Neural progenitor cell (in vitro differentiated cells): ENCODE data around the gene PHLPP1. TPM values are rescaled to one million over a fixed set of nuclear protein-coding genes. Genes with fewer than 3 reads are reported as not detected.
A peak's percentile ranks its signal among the peaks of the same experiment; 100 is the strongest.

ENCODE experiments used
- DNase-seq: peaks from one replicate; pipeline ENCODE4 v3.0.0-alpha.2; 2016; ENCODE audit warnings: low spot score
- H2AFZ ChIP-seq: fragments of 200-600 bp; sonication (generic); replicated peaks from 2 replicates; pipeline ENCODE4 v1.6.1; 2016; ENCODE audit warnings: antibody characterized with exemption
- H3F3A ChIP-seq: fragments of 200-600 bp; sonication (generic); 2 replicates; pipeline ENCODE4 v1.6.1; 2016; ENCODE audit warnings: antibody characterized with exemption, low read depth
- H3K27ac ChIP-seq: fragments of 200-600 bp; sonication (generic); 2 replicates; pipeline ENCODE4 v1.5.1; 2016; ENCODE audit warnings: mild to moderate bottlenecking
- H3K27me3 ChIP-seq: fragments of 200-600 bp; sonication (generic); 2 replicates; pipeline ENCODE4 v1.6.1; 2016; ENCODE audit warnings: mild to moderate bottlenecking, moderate library complexity
- H3K36me3 ChIP-seq: fragments of 200-600 bp; sonication (generic); 2 replicates; pipeline ENCODE4 v1.5.1; 2016
- H3K4me1 ChIP-seq: fragments of 200-600 bp; sonication (generic); 2 replicates; pipeline ENCODE4 v1.6.1; 2016; ENCODE audit warnings: mixed run types
- H3K4me2 ChIP-seq: fragments of 200-600 bp; sonication (generic); 2 replicates; pipeline ENCODE4 v1.6.1; 2016
- H3K4me3 ChIP-seq: fragments of 200-600 bp; sonication (generic); 2 replicates; pipeline ENCODE4 v1.5.1; 2016
- H3K79me2 ChIP-seq: fragments of 200-600 bp; sonication (generic); 2 replicates; pipeline ENCODE4 v1.6.1; 2016; ENCODE audit warnings: low read depth
- H3K9ac ChIP-seq: fragments of 200-600 bp; sonication (generic); 2 replicates; pipeline ENCODE4 v1.6.1; 2016
- H3K9me3 ChIP-seq: fragments of 200-600 bp; sonication (generic); 2 replicates; pipeline ENCODE4 v1.5.1; 2016; ENCODE audit warnings: low read depth
- H4K20me1 ChIP-seq: fragments of 200-600 bp; sonication (generic); 2 replicates; pipeline ENCODE4 v1.6.1; 2016; ENCODE audit warnings: low read depth
- H3K27ac Mint-ChIP-seq: 3 replicates; pipeline ENCODE4 v1.8.0; 2021; ENCODE audit warnings: mixed read lengths
- H3K27me3 Mint-ChIP-seq: 2 replicates; pipeline ENCODE4 v1.8.0; 2022; ENCODE audit warnings: low read depth, mild to moderate bottlenecking, inconsistent platforms, moderate library complexity, mixed read lengths; ENCODE audit not compliant: insufficient read depth
- H3K36me3 Mint-ChIP-seq: 3 replicates; pipeline ENCODE4 v1.8.0; 2021; ENCODE audit warnings: mixed read lengths
- H3K4me1 Mint-ChIP-seq: 3 replicates; pipeline ENCODE4 v1.8.0; 2021; ENCODE audit warnings: mixed read lengths
- H3K4me3 Mint-ChIP-seq: 3 replicates; pipeline ENCODE4 v1.8.0; 2021; ENCODE audit warnings: mild to moderate bottlenecking, moderate library complexity, mixed read lengths
- H3K9me3 Mint-ChIP-seq: 3 replicates; pipeline ENCODE4 v1.8.0; 2020; ENCODE audit warnings: mixed read lengths
- EZH2 ChIP-seq: fragments of 200-600 bp; sonication (generic); IDR thresholded peaks from 2 replicates; pipeline ENCODE4 v1.6.1; 2017; ENCODE audit warnings: antibody characterized with exemption, mild to moderate bottlenecking, moderate library complexity
- EZH2phosphoT487 ChIP-seq: fragments of 200-600 bp; sonication (generic); IDR thresholded peaks from 2 replicates; pipeline ENCODE4 v1.6.1; 2017; ENCODE audit warnings: antibody characterized with exemption
- total RNA-seq: library from RNA; depleted of rRNA; stranded (reverse); fragments of >200 nt; gene quantifications from 2 replicates; pipeline ENCODE4 v1.2.3, GENCODE V29; 2015; ENCODE audit warnings: low replicate concordance
- TF ChIP-seq, protein P1 (sequence below): fragments of 200-600 bp; sonication (generic); IDR thresholded peaks from 2 replicates; pipeline ENCODE4 v1.5.1; 2017; ENCODE audit warnings: antibody characterized with exemption, mild to moderate bottlenecking

The PHLPP1 gene
- total RNA-seq, 1 donor from 2014 or later = 20.8 TPM

DNA sequence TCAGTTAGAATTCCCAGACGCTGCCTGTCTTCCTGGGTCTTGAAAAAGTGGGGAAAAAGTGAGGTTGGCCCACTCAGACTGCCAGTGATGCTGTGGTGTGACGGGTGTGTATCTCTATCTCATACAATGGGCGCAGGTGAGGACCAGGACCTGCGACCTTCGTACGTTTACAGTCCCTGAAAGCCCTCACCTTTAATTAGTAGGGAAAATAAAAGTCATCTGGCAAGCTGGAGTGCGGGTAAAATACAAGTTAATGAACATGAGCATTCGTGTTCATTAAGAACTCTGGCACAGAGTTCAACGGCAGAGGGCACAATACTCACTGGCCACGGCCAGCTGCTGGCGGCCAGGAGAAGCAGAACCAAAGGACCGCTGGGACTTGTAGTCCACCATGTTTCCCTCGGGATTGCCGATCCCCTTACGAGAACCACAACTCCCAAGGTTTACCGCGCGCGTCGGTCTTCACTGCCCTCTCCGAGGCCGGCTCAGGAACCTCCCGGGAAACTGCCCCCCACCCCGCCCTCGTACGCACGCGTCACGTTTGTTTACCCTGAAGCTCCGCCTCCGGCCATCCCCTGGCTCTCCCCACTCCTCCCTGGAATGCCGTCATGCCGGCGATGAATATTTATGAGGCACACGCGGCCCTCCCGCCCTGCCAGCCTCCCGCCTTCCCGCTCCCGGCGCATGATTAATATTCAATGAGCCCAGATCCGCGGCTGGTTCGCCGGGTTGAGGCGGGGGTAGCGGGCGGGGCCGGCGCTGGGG is 488 bp upstream of the PHLPP1 start:
- H2AFZ ChIP-seq = peak overlapping the region; percentile 69

GRCh38 chr18:62715759-62716615 is 646 bp downstream of the PHLPP1 start:
- H3K27ac Mint-ChIP-seq = no peak overlapping the region
- H3K79me2 ChIP-seq = peaks cover 50% of the 10 kb centered on the region
- no peaks in the 10 kb centered on the region for H3K36me3 ChIP-seq
- peaks cover 2% of the 10 kb centered on the region for H3K9me3 Mint-ChIP-seq
- peak overlapping the region; percentile 73 for H3K9ac ChIP-seq
- peaks cover 28% of the 10 kb centered on the region for H3K4me1 Mint-ChIP-seq
- H3K4me3 Mint-ChIP-seq = peak overlapping the region; percentile 79
- no peaks in the 10 kb centered on the region for H3K9me3 ChIP-seq
- no peak overlapping the region for H2AFZ ChIP-seq
- peak; percentile 74 for DNase-seq
- H3K4me1 ChIP-seq = peaks cover 27% of the 10 kb centered on the region
- H3K4me3 ChIP-seq = peak overlapping the region; percentile 68
- H3K27me3 ChIP-seq = no peaks in the 10 kb centered on the region
- peak overlapping the region; percentile 95 for H3K4me2 ChIP-seq
- H4K20me1 ChIP-seq = peaks cover 42% of the 10 kb centered on the region
- no peaks in the 10 kb centered on the region for H3K36me3 Mint-ChIP-seq
- peak overlapping the region; percentile 96 for H3K27ac ChIP-seq
- TF ChIP-seq EZH2phosphoT487 = no peak
- TF ChIP-seq EZH2 = no peak
- TF ChIP-seq, protein P1, sequence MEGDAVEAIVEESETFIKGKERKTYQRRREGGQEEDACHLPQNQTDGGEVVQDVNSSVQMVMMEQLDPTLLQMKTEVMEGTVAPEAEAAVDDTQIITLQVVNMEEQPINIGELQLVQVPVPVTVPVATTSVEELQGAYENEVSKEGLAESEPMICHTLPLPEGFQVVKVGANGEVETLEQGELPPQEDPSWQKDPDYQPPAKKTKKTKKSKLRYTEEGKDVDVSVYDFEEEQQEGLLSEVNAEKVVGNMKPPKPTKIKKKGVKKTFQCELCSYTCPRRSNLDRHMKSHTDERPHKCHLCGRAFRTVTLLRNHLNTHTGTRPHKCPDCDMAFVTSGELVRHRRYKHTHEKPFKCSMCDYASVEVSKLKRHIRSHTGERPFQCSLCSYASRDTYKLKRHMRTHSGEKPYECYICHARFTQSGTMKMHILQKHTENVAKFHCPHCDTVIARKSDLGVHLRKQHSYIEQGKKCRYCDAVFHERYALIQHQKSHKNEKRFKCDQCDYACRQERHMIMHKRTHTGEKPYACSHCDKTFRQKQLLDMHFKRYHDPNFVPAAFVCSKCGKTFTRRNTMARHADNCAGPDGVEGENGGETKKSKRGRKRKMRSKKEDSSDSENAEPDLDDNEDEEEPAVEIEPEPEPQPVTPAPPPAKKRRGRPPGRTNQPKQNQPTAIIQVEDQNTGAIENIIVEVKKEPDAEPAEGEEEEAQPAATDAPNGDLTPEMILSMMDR = no peak
- peaks cover 2% of the 10 kb centered on the region for H3K27me3 Mint-ChIP-seq
- H3F3A ChIP-seq = peaks cover 5% of the 10 kb centered on the region

More for the DNA sequence above, 488 bp upstream of the PHLPP1 start:
- Mint-ChIP-seq H3K4me1 (peaks cover 18% of the 10 kb centered on the region), H3K4me3 (peak overlapping the region; percentile 87), H3K27me3 (peaks cover 2% of the 10 kb centered on the region), H3K9me3 (peaks cover 2% of the 10 kb centered on the region), H3K27ac (peak overlapping the region; percentile 97), H3K36me3 (no peaks in the 10 kb centered on the region)
- peak; percentile 100 for DNase-seq
- H3K4me3 ChIP-seq = peak overlapping the region; percentile 67
- H3F3A ChIP-seq = peaks cover 5% of the 10 kb centered on the region
- H3K36me3 ChIP-seq = no peaks in the 10 kb centered on the region
- no peak overlapping the region for H3K9ac ChIP-seq
- peak overlapping the region; percentile 69 for H3K4me2 ChIP-seq
- TF ChIP-seq, protein P1 = peak; percentile 77
- no peak for TF ChIP-seq EZH2
- no peaks in the 10 kb centered on the region for H3K9me3 ChIP-seq
- H3K27me3 ChIP-seq = no peaks in the 10 kb centered on the region
- peaks cover 16% of the 10 kb centered on the region for H3K4me1 ChIP-seq
- peaks cover 31% of the 10 kb centered on the region for H4K20me1 ChIP-seq
- H3K27ac ChIP-seq = peak overlapping the region; percentile 96
- H3K79me2 ChIP-seq = peaks cover 38% of the 10 kb centered on the region

- peaks cover 33% of the 10 kb centered on the region for H3K4me1 Mint-ChIP-seq
Measured at GRCh38 chr18:62716619-62717168, 1.4 kb downstream of the PHLPP1 start.

More at GRCh38 chr18:62716619-62717168, 1.4 kb downstream of the PHLPP1 start:
- peak overlapping the region; percentile 54 for H3K9ac ChIP-seq
- no peaks in the 10 kb centered on the region for H3K36me3 Mint-ChIP-seq
- peak overlapping the region; percentile 95 for H3K4me2 ChIP-seq
- H4K20me1 ChIP-seq = peaks cover 49% of the 10 kb centered on the region
- peaks cover 34% of the 10 kb centered on the region for H3K4me1 ChIP-seq
- peak overlapping the region; percentile 68 for H3K4me3 ChIP-seq
- H3K27ac Mint-ChIP-seq = peak overlapping the region; percentile 70
- H3K27me3 Mint-ChIP-seq = peaks cover under 1% of the 10 kb centered on the region
- H3K27ac ChIP-seq = no peak overlapping the region
- H2AFZ ChIP-seq = no peak overlapping the region
- TF ChIP-seq, protein P1 = peak; percentile 29
- TF ChIP-seq EZH2 = no peak
- H3K9me3 ChIP-seq = no peaks in the 10 kb centered on the region
- H3K4me3 Mint-ChIP-seq = peak overlapping the region; percentile 96
- no peaks in the 10 kb centered on the region for H3K27me3 ChIP-seq
- H3K9me3 Mint-ChIP-seq = peaks cover under 1% of the 10 kb centered on the region
- DNase-seq = peak; percentile 79
- H3K36me3 ChIP-seq = no peaks in the 10 kb centered on the region
- peaks cover 5% of the 10 kb centered on the region for H3F3A ChIP-seq
- peaks cover 57% of the 10 kb centered on the region for H3K79me2 ChIP-seq
